DND-41 (cell line): ENCODE data around the gene SEMA4C.

ENCODE experiments used
- ATAC-seq: fragments of 200-7000 bp; cut with Tn5 transposase; 3 replicates; pipeline ENCODE4 v1.9.1; 2021; ENCODE audit warnings: low read depth; ENCODE audit not compliant: insufficient read depth
- DNase-seq: peaks from one replicate; pipeline ENCODE4 v3.0.0-alpha.2; 2020
- H2AFZ ChIP-seq: 2 replicates; pipeline ENCODE4 v1.6.0; 2012; ENCODE audit warnings: low read depth, low read length
- H3K27ac ChIP-seq: 2 replicates; pipeline ENCODE4 v1.5.1; 2012; ENCODE audit warnings: low read length, inconsistent platforms
- H3K27me3 ChIP-seq: fragments of 200-600 bp; sonication (generic); 2 replicates; pipeline ENCODE4 v1.6.0; 2012; ENCODE audit warnings: low read length, mild to moderate bottlenecking, inconsistent platforms; ENCODE audit not compliant: insufficient read depth, poor library complexity
- H3K36me3 ChIP-seq: 2 replicates; pipeline ENCODE4 v1.5.1; 2012; ENCODE audit warnings: low read length, inconsistent platforms; ENCODE audit not compliant: insufficient read depth
- H3K4me1 ChIP-seq: 2 replicates; pipeline ENCODE4 v1.5.1; 2012; ENCODE audit warnings: mild to moderate bottlenecking, low read length; ENCODE audit not compliant: insufficient read depth
- H3K4me2 ChIP-seq: 2 replicates; pipeline ENCODE4 v1.6.0; 2012; ENCODE audit warnings: mild to moderate bottlenecking, moderate library complexity, low read length, inconsistent platforms; ENCODE audit not compliant: insufficient read depth
- H3K4me3 ChIP-seq, 2 experiments: fragments of 200-600 bp in 1 of 2; shearing (Covaris generic) in 1 of 2; 2 replicates each; pipeline ENCODE4 v1.5.1; 2012 to 2016; ENCODE audit warnings: inconsistent platforms in 2 of 2, low read length in 2 of 2, mild to moderate bottlenecking in 2 of 2, low read depth in 1 of 2, moderate library complexity in 1 of 2
- H3K79me2 ChIP-seq: 2 replicates; pipeline ENCODE4 v1.6.0; 2012; ENCODE audit warnings: low read length, inconsistent platforms; ENCODE audit not compliant: insufficient read depth
- H3K9ac ChIP-seq: 2 replicates; pipeline ENCODE4 v1.6.0; 2012; ENCODE audit warnings: low read depth, mild to moderate bottlenecking, inconsistent platforms, low read length, moderate library complexity
- H3K9me3 ChIP-seq: 2 replicates; pipeline ENCODE4 v1.5.1; 2012; ENCODE audit warnings: low read length, moderate library complexity, mild to moderate bottlenecking, inconsistent platforms; ENCODE audit not compliant: insufficient read depth, severe bottlenecking
- H4K20me1 ChIP-seq: 2 replicates; pipeline ENCODE4 v1.6.0; 2012; ENCODE audit warnings: low read length; ENCODE audit not compliant: insufficient read depth
- EZH2 ChIP-seq: IDR thresholded peaks from 3 replicates; pipeline ENCODE4 v1.6.1; 2012; ENCODE audit warnings: borderline replicate concordance, low read depth, mild to moderate bottlenecking, moderate library complexity, low read length, inconsistent platforms; ENCODE audit not compliant: severe bottlenecking
- TF ChIP-seq, protein P1 (sequence below): IDR thresholded peaks from 2 replicates; pipeline ENCODE4 v1.5.1; 2012; ENCODE audit warnings: borderline replicate concordance, low read length, moderate library complexity, mild to moderate bottlenecking; ENCODE audit not compliant: poor library complexity, severe bottlenecking; ENCODE audit errors: extremely low read depth

The SEMA4C gene

GRCh38 chr2:96859099-96859649 is 10.7 kb downstream of the SEMA4C start:
- peak overlapping the region in 1 of 2 experiments; percentile 96; a peak in 2 of 4 replicates for H3K4me3 ChIP-seq
- peak overlapping the region; percentile 84; the same call in 1 of the 2 replicates for H2AFZ ChIP-seq
- peaks cover 32% of the 10 kb centered on the region for H3K4me1 ChIP-seq
- H3K9ac ChIP-seq: peak overlapping the region; percentile 96; the same call in 1 of the 2 replicates
- H3K9me3 ChIP-seq: no peaks in the 10 kb centered on the region
- no peaks in the 10 kb centered on the region; the same call in 1 of the 2 replicates for H4K20me1 ChIP-seq
- peak overlapping the region; percentile 90 for H3K4me2 ChIP-seq
- no peak overlapping the region for H3K27ac ChIP-seq
- no peak for DNase-seq
- H3K79me2 ChIP-seq: peaks cover 34% of the 10 kb centered on the region
- ATAC-seq: no peak
- H3K27me3 ChIP-seq: no peaks in the 10 kb centered on the region
- no peak for TF ChIP-seq EZH2
- TF ChIP-seq, protein P1, sequence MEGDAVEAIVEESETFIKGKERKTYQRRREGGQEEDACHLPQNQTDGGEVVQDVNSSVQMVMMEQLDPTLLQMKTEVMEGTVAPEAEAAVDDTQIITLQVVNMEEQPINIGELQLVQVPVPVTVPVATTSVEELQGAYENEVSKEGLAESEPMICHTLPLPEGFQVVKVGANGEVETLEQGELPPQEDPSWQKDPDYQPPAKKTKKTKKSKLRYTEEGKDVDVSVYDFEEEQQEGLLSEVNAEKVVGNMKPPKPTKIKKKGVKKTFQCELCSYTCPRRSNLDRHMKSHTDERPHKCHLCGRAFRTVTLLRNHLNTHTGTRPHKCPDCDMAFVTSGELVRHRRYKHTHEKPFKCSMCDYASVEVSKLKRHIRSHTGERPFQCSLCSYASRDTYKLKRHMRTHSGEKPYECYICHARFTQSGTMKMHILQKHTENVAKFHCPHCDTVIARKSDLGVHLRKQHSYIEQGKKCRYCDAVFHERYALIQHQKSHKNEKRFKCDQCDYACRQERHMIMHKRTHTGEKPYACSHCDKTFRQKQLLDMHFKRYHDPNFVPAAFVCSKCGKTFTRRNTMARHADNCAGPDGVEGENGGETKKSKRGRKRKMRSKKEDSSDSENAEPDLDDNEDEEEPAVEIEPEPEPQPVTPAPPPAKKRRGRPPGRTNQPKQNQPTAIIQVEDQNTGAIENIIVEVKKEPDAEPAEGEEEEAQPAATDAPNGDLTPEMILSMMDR: no peak
- H3K36me3 ChIP-seq: peaks cover 4% of the 10 kb centered on the region

- peak within 1 kb of the TSS; percentile 89 for H3K27ac ChIP-seq
- H3K27me3 ChIP-seq: no peaks in the 10 kb centered on the region
- no peaks in the 10 kb centered on the region for H3K9me3 ChIP-seq
- H4K20me1 ChIP-seq: no peaks in the 10 kb centered on the region; the same call in 1 of the 2 replicates
- H3K4me1 ChIP-seq: peaks cover 32% of the 10 kb centered on the region
- TF ChIP-seq EZH2: no peak
- TF ChIP-seq, protein P1: peak; percentile 95
- DNase-seq (peak; percentile 98), ATAC-seq (peak; percentile 91)
- peak within 1 kb of the TSS; percentile 96 for H3K9ac ChIP-seq
- H2AFZ ChIP-seq: peak within 1 kb of the TSS; percentile 93
- peak within 1 kb of the TSS; percentile 92 to 96 for H3K4me3 ChIP-seq
- H3K4me2 ChIP-seq: peak within 1 kb of the TSS; percentile 90
- H3K79me2 ChIP-seq: peaks cover 35% of the 10 kb centered on the region
- peaks cover 15% of the 10 kb centered on the region for H3K36me3 ChIP-seq
Observed at GRCh38 chr2:96857667-96858372, 12.1 kb downstream of the SEMA4C start, which contains the start of gene ANKRD39. Gene ANKRD39 (minus strand): TSS chr2:96858016. CDS start chr2:96857987, 29 bp downstream.

GRCh38 chr2:96856776-96857666 is 12.9 kb downstream of the SEMA4C start:
- peak; percentile 33 for ATAC-seq

More at GRCh38 chr2:96856776-96857666, 12.9 kb downstream of the SEMA4C start:
- peaks cover 32% of the 10 kb centered on the region for H3K4me1 ChIP-seq
- peak overlapping the region; percentile 92 to 96 for H3K4me3 ChIP-seq
- peaks cover 21% of the 10 kb centered on the region for H3K36me3 ChIP-seq
- no peaks in the 10 kb centered on the region; the same call in 1 of the 2 replicates for H4K20me1 ChIP-seq
- H2AFZ ChIP-seq: peak overlapping the region; percentile 93
- peak overlapping the region; percentile 90 for H3K4me2 ChIP-seq
- H3K27ac ChIP-seq: peak overlapping the region; percentile 89
- TF ChIP-seq, protein P1: no peak
- TF ChIP-seq EZH2: no peak
- peak; percentile 65 for DNase-seq
- no peaks in the 10 kb centered on the region for H3K27me3 ChIP-seq
- H3K79me2 ChIP-seq: peaks cover 36% of the 10 kb centered on the region
- H3K9ac ChIP-seq: peak overlapping the region; percentile 96
- H3K9me3 ChIP-seq: no peaks in the 10 kb centered on the region
